HG02610 (cell line): ENCODE data around the gene TTC12.
A peak's percentile ranks its signal among the peaks of the same experiment; 100 is the strongest.

ENCODE experiments used
- ATAC-seq: cut with Tn5 transposase; IDR thresholded peaks from one replicate; pipeline ENCODE4 v1.9.1; 2021; ENCODE audit warnings: mild to moderate bottlenecking, moderate library complexity; ENCODE audit not compliant: unreplicated experiment

Gene TTC12

GRCh38 chr11:113319085-113319484 is 4.7 kb downstream of the TTC12 start:
- no peak for ATAC-seq

- ATAC-seq, result no peak
Measured at GRCh38 chr11:113322158-113322557, 7.8 kb downstream of the TTC12 start.

DNA sequence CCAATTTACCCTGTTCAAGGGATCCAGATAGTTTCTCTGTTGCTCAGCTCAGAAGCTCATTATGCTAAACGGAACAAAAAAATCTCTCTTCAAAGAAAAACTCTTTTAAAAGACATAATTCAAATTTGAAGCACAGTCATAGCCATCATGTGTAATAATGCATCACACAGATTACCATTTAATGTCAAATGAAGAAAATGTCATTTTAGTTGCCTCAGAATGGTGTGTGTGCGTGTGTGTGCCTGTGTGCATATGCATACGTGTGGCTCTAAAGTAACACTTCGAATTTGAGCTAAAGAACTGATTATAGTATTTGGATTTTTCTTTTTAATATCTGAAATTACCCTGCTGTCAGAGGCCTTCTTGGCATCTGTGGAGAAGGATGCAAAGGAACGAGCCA is 9.9 kb downstream of the TTC12 start:
- no peak for ATAC-seq

- no peak for ATAC-seq
Measured at GRCh38 chr11:113329725-113330124, 15.3 kb downstream of the TTC12 start.

DNA sequence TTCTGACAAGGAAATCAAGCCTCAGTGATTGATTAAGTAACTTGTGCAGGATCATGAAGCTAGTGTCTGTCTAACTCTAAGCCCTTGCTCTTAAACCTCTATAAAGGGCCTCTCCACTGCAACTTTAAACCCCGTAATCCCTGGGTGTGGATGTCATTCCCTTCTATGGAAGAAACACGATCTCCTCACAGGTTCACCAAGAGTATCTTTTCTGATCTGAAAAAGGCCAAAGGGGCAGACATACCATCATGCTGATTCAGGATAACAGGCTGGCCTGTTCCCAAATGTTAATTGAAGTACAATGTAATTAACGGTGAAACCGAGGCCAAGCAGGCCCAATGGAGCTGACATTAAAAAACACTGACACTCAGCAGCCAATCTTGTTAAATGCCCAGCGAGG is 17.1 kb downstream of the TTC12 start:
- no peak for ATAC-seq

GRCh38 chr11:113332023-113332422 is 17.6 kb downstream of the TTC12 start:
- ATAC-seq, result no peak

- no peak for ATAC-seq
Measured at GRCh38 chr11:113332638-113333329, 18.4 kb downstream of the TTC12 start.

DNA sequence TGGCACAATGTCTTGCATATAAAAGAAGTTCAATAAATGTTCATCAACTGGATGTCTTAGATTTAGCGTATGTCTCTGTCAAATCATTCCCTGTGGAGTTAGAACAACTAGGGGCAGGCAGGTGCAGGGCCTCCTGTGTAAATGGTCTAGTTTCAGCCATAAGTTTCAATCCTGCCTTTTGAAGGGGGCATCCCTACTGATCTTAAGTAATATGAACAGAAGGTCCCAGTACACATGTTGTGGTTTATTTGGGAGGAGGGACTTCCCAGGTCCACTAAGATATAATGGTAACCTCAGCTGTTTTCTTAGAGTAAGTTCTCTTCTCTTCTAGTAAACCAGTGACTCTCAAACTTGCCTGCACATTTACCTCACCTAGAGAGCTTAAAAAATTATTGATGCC is 19.8 kb downstream of the TTC12 start:
- ATAC-seq, result peak; percentile 78

DNA sequence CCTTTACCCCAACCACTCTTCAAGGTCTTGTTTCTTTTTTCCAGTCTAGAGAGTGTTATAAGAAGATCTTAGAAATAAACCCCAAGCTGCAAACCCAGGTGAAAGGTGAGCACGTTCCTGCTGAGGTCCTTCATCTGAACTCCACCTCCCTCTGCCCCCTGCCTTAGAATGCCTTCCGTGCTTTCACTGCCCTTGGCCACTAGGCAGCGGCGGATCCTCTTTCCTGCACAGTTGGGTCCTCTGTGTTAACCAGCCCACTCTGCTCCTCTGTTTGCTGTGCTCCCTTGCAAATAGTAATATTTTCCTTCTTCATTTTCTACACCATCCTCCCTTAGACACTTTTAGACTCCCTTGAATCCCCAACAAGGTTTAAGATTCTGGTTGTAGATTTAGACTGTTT is 24.3 kb downstream of the TTC12 start:
- no peak for ATAC-seq

GRCh38 chr11:113339929-113340589 is 25.7 kb downstream of the TTC12 start:
- ATAC-seq, result no peak

DNA sequence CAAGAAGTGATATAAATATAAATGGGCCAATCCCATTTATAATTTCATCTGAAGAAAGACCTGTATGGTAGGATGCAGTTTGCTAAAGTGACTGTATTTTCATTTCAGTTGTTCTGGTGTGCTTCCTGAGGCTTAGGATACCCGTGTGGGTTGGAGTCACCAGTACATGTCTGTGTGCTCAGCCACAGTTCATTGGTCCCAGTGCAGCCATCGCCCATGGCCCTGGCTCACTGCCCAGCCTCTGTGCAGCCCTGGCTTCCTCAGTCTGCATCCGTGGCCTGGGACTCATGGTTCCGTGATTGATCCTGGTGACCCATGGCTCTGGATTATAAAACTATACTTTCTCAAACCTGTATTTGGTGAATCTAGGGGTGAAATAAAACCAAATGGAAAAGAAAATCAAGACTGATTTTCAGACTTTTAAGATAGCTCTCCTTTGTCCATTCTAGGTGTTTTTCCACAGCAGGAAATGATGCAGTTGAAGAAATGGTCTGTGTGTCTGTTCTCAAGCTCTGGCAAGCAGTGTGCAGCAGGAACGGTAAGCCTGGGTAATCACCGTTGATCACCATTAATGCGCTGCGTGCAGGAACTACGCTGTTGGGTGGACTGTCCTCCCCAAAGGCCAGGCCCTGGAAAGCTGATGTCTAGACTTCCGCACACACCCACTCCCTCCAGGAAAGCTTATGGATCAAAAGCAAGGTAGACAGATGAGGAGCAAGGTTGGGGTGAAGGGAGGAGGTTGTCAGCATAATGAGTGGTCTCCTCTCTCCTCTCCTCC is 27.2 kb downstream of the TTC12 start:
- no peak for ATAC-seq

DNA sequence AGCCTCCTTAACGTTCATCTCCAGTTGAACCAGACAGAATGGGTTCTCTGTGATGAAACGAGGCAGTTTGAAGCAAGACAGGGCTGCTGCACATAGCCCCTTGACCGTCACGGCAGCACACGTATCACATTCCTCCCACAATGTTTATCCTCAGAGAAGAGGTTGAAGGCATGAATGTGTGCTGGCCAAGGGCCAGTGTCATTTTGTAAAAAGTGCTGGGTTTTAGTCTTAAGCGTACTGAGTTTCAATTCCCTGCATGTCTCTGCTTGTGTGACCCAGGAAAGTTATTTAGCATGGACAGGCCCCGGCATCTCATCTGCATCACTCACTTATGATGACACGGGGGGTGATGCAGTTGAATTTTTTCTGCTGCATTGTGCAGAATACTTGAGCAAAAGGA is 31.6 kb downstream of the TTC12 start:
- ATAC-seq, result no peak

DNA sequence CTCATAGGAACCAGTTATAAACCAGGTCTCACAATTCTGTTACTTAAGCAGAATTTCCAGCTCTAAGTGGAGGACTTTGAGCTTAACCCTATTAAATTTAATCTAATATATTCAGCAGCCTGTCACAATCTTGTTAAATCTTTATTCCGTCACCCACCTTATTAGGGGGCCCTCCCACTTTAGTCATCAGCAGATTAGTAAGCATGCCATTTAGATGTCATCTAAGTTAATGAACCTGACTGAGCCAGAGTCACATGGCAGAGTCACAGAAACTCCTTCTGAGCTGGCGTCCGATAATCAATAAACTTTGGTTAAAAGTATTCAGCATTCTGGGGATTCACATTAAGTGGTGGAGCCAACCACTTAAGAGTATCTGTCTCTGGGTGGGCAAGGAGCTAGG is 35.1 kb downstream of the TTC12 start:
- ATAC-seq, result no peak

DNA sequence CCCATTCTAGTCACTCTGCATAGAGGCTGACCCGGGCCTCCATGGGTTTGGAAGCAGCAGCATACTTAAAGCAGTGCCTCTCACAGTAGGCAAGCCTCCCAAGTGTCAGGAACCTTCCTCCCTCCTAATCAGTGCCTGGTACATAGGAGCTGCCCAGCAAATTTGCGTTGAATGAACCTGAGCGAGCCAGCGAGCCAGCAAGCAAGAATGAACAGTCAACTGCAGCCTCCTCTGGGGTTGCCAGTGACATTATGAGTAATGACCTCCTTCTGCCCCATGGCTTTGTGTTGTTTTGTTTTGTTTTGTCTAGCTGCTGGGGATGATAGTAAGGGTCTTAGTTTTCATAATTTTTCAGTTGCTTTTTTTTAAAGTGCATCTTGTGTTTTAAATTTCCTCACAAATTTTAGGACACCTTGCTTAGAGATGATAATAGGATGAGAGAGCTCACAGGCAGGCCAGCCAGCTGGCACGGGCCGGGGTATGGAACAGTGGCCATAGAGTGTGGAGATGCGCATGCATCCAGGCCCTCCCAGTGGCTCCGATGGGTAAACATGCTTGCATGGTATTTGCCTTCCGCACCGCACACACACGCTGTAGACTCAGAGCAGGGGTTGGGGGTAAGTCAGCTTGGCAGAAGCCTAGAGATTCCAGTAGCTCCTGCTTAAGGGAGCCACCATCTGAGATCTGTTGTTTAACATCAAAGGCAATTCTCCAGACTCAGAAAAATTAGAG is 36.1 kb downstream of the TTC12 start:
- ATAC-seq, result no peak

GRCh38 chr11:113351068-113351450 is 36.7 kb downstream of the TTC12 start:
- no peak for ATAC-seq

- no peak for ATAC-seq
Measured at GRCh38 chr11:113351480-113351879, 37.1 kb downstream of the TTC12 start.

DNA sequence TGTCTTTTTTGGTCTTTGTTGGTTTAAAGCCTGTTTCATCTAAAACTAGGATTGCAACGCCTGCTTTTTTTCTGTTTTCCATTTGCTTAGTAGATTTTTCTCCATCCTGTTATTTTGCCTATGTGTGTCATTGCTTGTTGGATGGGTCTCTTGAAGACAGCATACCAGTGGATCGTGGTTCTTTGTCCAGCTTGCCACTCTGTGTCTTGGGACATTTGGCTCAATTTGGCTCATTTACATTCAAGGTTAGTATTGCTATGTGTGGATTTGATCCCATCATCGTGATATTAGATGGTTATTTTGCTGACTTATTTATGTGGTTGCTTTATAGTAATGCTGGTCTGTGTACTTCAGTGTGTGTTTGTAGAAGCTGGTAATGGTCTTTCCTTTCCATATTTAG is 41.8 kb downstream of the TTC12 start:
- no peak for ATAC-seq

DNA sequence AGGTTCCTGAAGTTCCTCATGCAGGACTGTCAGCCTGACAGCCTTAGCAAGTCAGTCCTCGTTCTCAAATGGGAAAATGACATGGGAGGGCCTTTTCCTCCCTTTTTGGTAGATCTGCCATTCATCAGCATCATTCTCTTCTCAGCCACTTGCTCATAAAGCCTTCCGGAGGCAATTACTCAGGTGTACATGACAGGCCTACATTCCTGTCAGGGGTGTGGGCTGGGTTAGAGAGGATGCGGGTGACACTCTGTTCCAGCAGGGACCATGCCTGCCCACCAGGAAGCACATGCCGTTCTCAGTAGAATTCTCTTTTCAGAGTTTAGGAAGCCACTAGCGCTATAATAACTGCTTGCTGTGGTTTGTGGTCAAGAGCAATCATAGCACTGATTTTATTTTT is 49.0 kb downstream of the TTC12 start:
- ATAC-seq, result peak; percentile 26

GRCh38 chr11:113363996-113364641 is 49.7 kb downstream of the TTC12 start:
- peak; percentile 40 for ATAC-seq

GRCh38 chr11:113365895-113366294 is 51.5 kb downstream of the TTC12 start:
- ATAC-seq, result no peak

DNA sequence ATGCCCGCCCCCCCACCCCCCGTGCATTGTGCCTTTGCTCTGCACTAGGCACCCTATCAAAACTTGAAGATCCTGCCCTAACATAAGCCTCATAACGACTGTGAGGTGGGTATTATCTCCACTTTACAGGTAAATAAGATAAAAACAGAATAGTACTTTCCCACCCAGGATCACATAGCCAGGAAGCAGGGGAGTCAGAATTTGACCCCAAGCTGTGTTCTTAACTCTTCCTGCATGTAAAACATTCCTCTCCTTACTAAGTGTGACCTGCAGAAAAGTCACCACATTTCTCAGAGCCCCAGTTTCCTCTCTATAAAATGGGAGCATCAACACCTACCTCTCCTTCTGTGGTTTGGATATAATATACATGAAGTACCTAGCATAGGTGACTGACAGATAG is 55.0 kb downstream of the TTC12 start:
- no peak for ATAC-seq
